Fibroblast of villous mesenchyme (primary cell): ENCODE measurements around the gene TTC21A. TPM values are rescaled to one million over a fixed set of nuclear protein-coding genes. Genes with fewer than 3 reads are reported as not detected.
A peak's percentile ranks its signal among the peaks of the same experiment; 100 is the strongest.

ENCODE experiments used
- DNase-seq: peaks from one replicate; pipeline ENCODE4 v3.0.0-alpha.2; 2010; ENCODE audit warnings: low read depth
- H3K4me3 ChIP-seq: 2 replicates; pipeline ENCODE4 v1.5.1; 2011; ENCODE audit warnings: low read depth, mild to moderate bottlenecking, low read length
- CTCF ChIP-seq: IDR thresholded peaks from 2 replicates; pipeline ENCODE4 v1.5.1; 2012; ENCODE audit warnings: low read depth, mild to moderate bottlenecking, low read length; ENCODE audit not compliant: insufficient read depth
- total RNA-seq: library from RNA; depleted of rRNA; stranded (reverse); fragments of >200 nt; gene quantifications from 2 replicates; pipeline ENCODE4 v1.2.3, GENCODE V29; 2012

The TTC21A gene
- total RNA-seq, 1 donor = 3.9 TPM

- TF ChIP-seq CTCF = no peak
- peak overlapping the region; percentile 54 for H3K4me3 ChIP-seq
- no peak for DNase-seq
These were observed 72.7 kb downstream of the TTC21A start for GRCh38 chr3:39180183-39180545.

GRCh38 chr3:39180546-39181346, 73.3 kb downstream of the TTC21A start:
- H3K4me3 ChIP-seq = peak overlapping the region; percentile 54
- peak; percentile 26 for TF ChIP-seq CTCF
- DNase-seq = peak; percentile 85

- TF ChIP-seq CTCF = no peak
- DNase-seq = no peak
- H3K4me3 ChIP-seq = no peak overlapping the region
These were observed 74.2 kb downstream of the TTC21A start for GRCh38 chr3:39181408-39182335.

- DNase-seq = no peak
- no peak overlapping the region for H3K4me3 ChIP-seq
- TF ChIP-seq CTCF = no peak
These were observed 76.0 kb downstream of the TTC21A start for GRCh38 chr3:39183211-39184080.

- no peak for DNase-seq
- no peak overlapping the region for H3K4me3 ChIP-seq
- TF ChIP-seq CTCF = no peak
These were observed 76.8 kb downstream of the TTC21A start for GRCh38 chr3:39184081-39184967.
